GM12878 (cell line): ENCODE results near the gene GAS2L3. TPM values are rescaled to one million over a fixed set of nuclear protein-coding genes. Genes with fewer than 3 reads are reported as not detected.

ENCODE experiments used
- ATAC-seq: fragments of 200-7000 bp; cut with Tn5 transposase; 3 replicates; pipeline ENCODE4 v1.9.1; 2020; ENCODE audit warnings: mild to moderate bottlenecking, moderate library complexity
- BruUV-seq: library from RNA; stranded (reverse); fragments of 400-500 nt; replicated peaks from 2 replicates; lab custom pipeline; 2021; lab: Mats Ljungman, UMichigan
- CTCF ChIA-PET: fragments of 300-600 bp; sonication (Branson Sonifier 250); formaldehyde crosslinking; extraction: SDS; loops from one replicate; lab custom pipeline; 2021; ENCODE audit warnings: inconsistent platforms; lab: Yijun Ruan, JAX
- POLR2A ChIA-PET: fragments of 350-600 bp; formaldehyde crosslinking; extraction: SDS; loops from one replicate; lab custom pipeline; 2021; ENCODE audit warnings: inconsistent platforms; lab: Charles Lee
- RAD21 ChIA-PET: fragments of 300-600 bp; sonication (Branson Sonifier 250); formaldehyde crosslinking; loops from one replicate; lab custom pipeline; 2023; ENCODE audit warnings: antibody characterized with exemption; ENCODE audit not compliant: unreplicated experiment; lab: Charles Lee
- SMC1A ChIA-PET: fragments of 300-600 bp; sonication (Branson Sonifier 250); formaldehyde crosslinking; loops from one replicate; lab custom pipeline; 2023; ENCODE audit not compliant: unreplicated experiment, uncharacterized antibody; lab: Charles Lee
- DNase-seq: peaks from one replicate; pipeline ENCODE4 v3.0.0-alpha.2; 2011; ENCODE audit warnings: low read depth, low spot score
- FAIRE-seq: peaks from 3 replicates; lab custom pipeline; 2011; peaks lifted over from hg19 to GRCh38; lab: Jason Lieb, UNC
- H2AFZ ChIP-seq: 2 replicates; pipeline ENCODE4 v1.6.0; 2011; ENCODE audit warnings: low read depth, low read length, control low read depth; ENCODE audit not compliant: control insufficient read depth
- H3K27ac ChIP-seq: 2 replicates; pipeline ENCODE4 v1.5.1; 2011; ENCODE audit warnings: control low read depth; ENCODE audit not compliant: control insufficient read depth, insufficient read depth
- H3K27me3 ChIP-seq, 2 experiments: replicated peaks in 1 of 2; 2 replicates each; pipeline versions ENCODE4 v1.6.0 to v1.6.1; 2011; ENCODE audit warnings: low read length in 1 of 2; ENCODE audit not compliant: control insufficient read depth in 2 of 2, insufficient read depth in 2 of 2
- H3K36me3 ChIP-seq, 2 experiments: 2 replicates each; pipeline ENCODE4 v1.5.1; 2011; ENCODE audit warnings: low read length in 1 of 2; ENCODE audit not compliant: control insufficient read depth in 2 of 2, insufficient read depth in 2 of 2
- H3K4me1 ChIP-seq: 2 replicates; pipeline ENCODE4 v1.6.1; 2011; ENCODE audit warnings: mild to moderate bottlenecking, low read length, moderate library complexity, mixed read lengths; ENCODE audit not compliant: control insufficient read depth, insufficient read depth
- H3K4me2 ChIP-seq: 2 replicates; pipeline ENCODE4 v1.6.0; 2011; ENCODE audit warnings: control low read depth; ENCODE audit not compliant: control insufficient read depth, insufficient read depth
- H3K4me3 ChIP-seq: fragments of 200-600 bp; sonication (generic); 2 replicates; pipeline ENCODE4 v1.5.1; 2016
- H3K79me2 ChIP-seq: 2 replicates; pipeline ENCODE4 v1.6.0; 2011; ENCODE audit warnings: low read length; ENCODE audit not compliant: control insufficient read depth, insufficient read depth
- H3K9ac ChIP-seq: 2 replicates; pipeline ENCODE4 v1.8.0; 2011; ENCODE audit warnings: low read length, control low read depth, mixed read lengths; ENCODE audit not compliant: control insufficient read depth, insufficient read depth
- H3K9me3 ChIP-seq: replicated peaks from 3 replicates; pipeline ENCODE4 v1.5.1; 2011; ENCODE audit warnings: mild to moderate bottlenecking, low read length; ENCODE audit not compliant: control insufficient read depth, insufficient read depth
- H4K20me1 ChIP-seq: 2 replicates; pipeline ENCODE4 v1.6.0; 2011; ENCODE audit not compliant: control insufficient read depth, insufficient read depth
- CHD4 ChIP-seq: fragments of 200-600 bp; sonication (generic); IDR thresholded peaks from 2 replicates; pipeline ENCODE4 v1.6.1; 2016; ENCODE audit warnings: mild to moderate bottlenecking
- GATAD2B ChIP-seq: fragments of 450-650 bp; conservative IDR thresholded peaks from 2 replicates; pipeline ENCODE4 v1.6.1; 2017; ENCODE audit warnings: low read depth, mild to moderate bottlenecking, moderate library complexity
- KDM1A ChIP-seq: fragments of 200-600 bp; sonication (generic); IDR thresholded peaks from 2 replicates; pipeline ENCODE4 v1.6.1; 2016; ENCODE audit warnings: borderline replicate concordance
- LARP7 ChIP-seq: fragments of 450-650 bp; IDR thresholded peaks from 2 replicates; pipeline ENCODE4 v1.6.1; 2017; ENCODE audit warnings: mild to moderate bottlenecking
- MTA3 ChIP-seq: IDR thresholded peaks from 2 replicates; pipeline ENCODE4 v1.6.1; 2012; ENCODE audit warnings: low read length, inconsistent platforms, borderline replicate concordance
- PAX5 ChIP-seq: IDR thresholded peaks from 2 replicates; pipeline ENCODE4 v1.6.1; 2011; ENCODE audit warnings: low read depth, low read length, borderline replicate concordance
- POU2F2 ChIP-seq: IDR thresholded peaks from 3 replicates; pipeline ENCODE4 v1.6.1; 2011; ENCODE audit warnings: low read depth, mild to moderate bottlenecking, low read length, borderline replicate concordance
- SUZ12 ChIP-seq: fragments of 200-600 bp; sonication (generic); IDR thresholded peaks from one replicate; pipeline ENCODE4 v1.6.1; 2018; ENCODE audit warnings: antibody characterized with exemption, mild to moderate bottlenecking; ENCODE audit not compliant: unreplicated experiment
- YY1 ChIP-seq: IDR thresholded peaks from 2 replicates; pipeline ENCODE4 v1.6.1; 2011; ENCODE audit warnings: low read depth, mild to moderate bottlenecking, low read length
- ZSCAN29 ChIP-seq: fragments of 450-650 bp; IDR thresholded peaks from 2 replicates; pipeline ENCODE4 v1.6.1; 2017; ENCODE audit warnings: mild to moderate bottlenecking, moderate library complexity
- WGBS: methylation state at CpG from one replicate; pipeline ENCODE4 v1.1.6; 2016; ENCODE audit warnings: low lambda C conversion rate; ENCODE audit not compliant: insufficient replicate concordance, insufficient coverage; ENCODE audit errors: missing lambda C conversion rate; 5-methylcytosine and 5-hydroxymethylcytosine counted together
- in situ Hi-C: fragments of 300-500 bp; cut with MboI; formaldehyde crosslinking; loops from 9 replicates; pipeline ENCODE4 v1.14.3; 2018; ENCODE audit warnings: mixed read lengths
- intact Hi-C: fragments of 100-400 bp; cut with micrococcal nuclease; formaldehyde crosslinking; loops from one replicate; pipeline ENCODE4 v1.14.2; 2022; ENCODE audit not compliant: unreplicated experiment
- polyA plus RNA-seq, 11 experiments: library from polyadenylated mRNA; depleted of rRNA in 4 of 11; unstranded in 6 of 11; stranded (reverse) in 5 of 11; fragments of >200 nt; fragmentation: Nextera tagmentation in 4 of 11; fragmentation: Illumina TruSeq in 1 of 11; extraction: Ambion mirVana in 4 of 11; extraction: Trizol in 1 of 11; gene quantifications; 1 replicate in 1 of 11; 2 replicates in 10 of 11; pipeline versions ENCODE4 v1.2.1 to v1.2.3, GENCODE V29; 2011 to 2016; ENCODE audit warnings: inconsistent platforms in 2 of 11, missing spikeins in 2 of 11, low read depth in 1 of 11
- total RNA-seq, 4 experiments: library from RNA; depleted of rRNA in 3 of 4; stranded (reverse); fragments of >200 nt in 3 of 4; fragmentation: Illumina TruSeq in 1 of 4; extraction: Trizol in 1 of 4; gene quantifications; 2 replicates each; pipeline versions ENCODE4 v1.2.1 to v1.2.3, GENCODE V29; 2013 to 2021
- TF ChIP-seq, protein P1 (sequence below): fragments of 450-650 bp; IDR thresholded peaks from 2 replicates; pipeline ENCODE4 v1.6.1; 2018; ENCODE audit warnings: borderline replicate concordance, mild to moderate bottlenecking; ENCODE audit not compliant: partially characterized antibody
- TF ChIP-seq, protein P2 (sequence below): fragments of 450-650 bp; IDR thresholded peaks from 2 replicates; pipeline ENCODE4 v1.6.1; 2017; ENCODE audit warnings: antibody characterized with exemption, mild to moderate bottlenecking, moderate library complexity
- TF ChIP-seq, protein P3 (sequence below): IDR thresholded peaks from 2 replicates; pipeline ENCODE4 v1.6.1; 2012; ENCODE audit warnings: low read depth, low read length, improper control_type of control experiment
- TF ChIP-seq, protein P4 (sequence below): fragments of 450-650 bp; IDR thresholded peaks from 2 replicates; pipeline ENCODE4 v1.6.1; 2016; ENCODE audit warnings: mild to moderate bottlenecking

The GAS2L3 gene
- total and polyA plus RNA-seq, 10 of the 15 experiments (the other 5 are each of a cell fraction or from before 2014, with no cell fraction given) = 0.46 to 6.6 (median 2.4) TPM

DNA sequence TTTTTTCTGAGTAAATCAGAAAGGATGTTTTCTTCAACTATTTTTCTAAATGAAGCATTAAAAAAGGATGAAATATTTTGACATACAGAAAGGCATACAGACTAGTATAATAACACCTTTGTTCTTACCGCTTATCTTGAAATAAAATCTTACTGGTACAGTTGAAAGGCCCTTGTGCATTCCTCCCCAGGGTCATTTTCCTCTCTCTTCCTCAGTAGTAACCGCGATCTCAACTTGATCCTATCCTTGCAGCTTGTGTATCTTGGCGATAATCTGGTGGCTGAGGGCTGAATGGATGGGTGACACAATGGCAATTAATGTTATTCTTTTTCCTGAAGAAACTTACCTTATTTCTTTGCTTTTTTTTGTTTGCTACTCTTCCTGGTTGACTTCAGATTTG lies 18.5 kb downstream of the GAS2L3 start (continued):
- TF ChIP-seq, protein P1, sequence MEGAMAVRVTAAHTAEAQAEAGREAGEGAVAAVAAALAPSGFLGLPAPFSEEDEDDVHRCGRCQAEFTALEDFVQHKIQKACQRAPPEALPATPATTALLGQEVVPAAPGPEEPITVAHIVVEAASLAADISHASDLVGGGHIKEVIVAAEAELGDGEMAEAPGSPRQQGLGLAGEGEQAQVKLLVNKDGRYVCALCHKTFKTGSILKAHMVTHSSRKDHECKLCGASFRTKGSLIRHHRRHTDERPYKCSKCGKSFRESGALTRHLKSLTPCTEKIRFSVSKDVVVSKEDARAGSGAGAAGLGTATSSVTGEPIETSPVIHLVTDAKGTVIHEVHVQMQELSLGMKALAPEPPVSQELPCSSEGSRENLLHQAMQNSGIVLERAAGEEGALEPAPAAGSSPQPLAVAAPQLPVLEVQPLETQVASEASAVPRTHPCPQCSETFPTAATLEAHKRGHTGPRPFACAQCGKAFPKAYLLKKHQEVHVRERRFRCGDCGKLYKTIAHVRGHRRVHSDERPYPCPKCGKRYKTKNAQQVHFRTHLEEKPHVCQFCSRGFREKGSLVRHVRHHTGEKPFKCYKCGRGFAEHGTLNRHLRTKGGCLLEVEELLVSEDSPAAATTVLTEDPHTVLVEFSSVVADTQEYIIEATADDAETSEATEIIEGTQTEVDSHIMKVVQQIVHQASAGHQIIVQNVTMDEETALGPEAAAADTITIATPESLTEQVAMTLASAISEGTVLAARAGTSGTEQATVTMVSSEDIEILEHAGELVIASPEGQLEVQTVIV = no peak
- TF ChIP-seq PAX5 = no peak
- no peak for TF ChIP-seq ZSCAN29
- no peak for TF ChIP-seq POU2F2

DNA sequence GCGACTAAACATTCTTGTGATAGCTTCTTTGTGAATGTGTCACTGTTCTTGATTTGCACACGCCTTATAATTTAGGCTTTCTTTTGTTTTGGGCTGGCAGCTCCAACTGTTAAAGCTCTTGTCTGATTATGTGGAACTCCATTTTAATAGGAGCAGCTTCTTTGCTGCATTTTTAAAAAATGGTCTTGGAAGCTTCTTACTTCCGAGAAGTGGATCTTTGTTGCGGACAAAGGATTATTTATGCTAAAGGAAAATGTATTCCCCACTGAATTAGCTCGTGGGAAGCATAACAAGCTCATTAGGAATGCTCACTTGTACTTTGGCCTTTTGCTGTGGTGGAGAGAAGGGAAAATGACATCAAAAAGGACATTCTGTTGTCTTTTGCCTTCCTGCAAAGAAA lies 20.0 kb downstream of the GAS2L3 start:
- Histone ChIP-seq H2AFZ (no peak overlapping the region), H3K79me2 (no peaks in the 10 kb centered on the region), H3K27ac (no peak overlapping the region), H4K20me1 (no peaks in the 10 kb centered on the region), H3K4me3 (no peak overlapping the region), H3K9ac (no peak overlapping the region), H3K4me2 (no peak overlapping the region), H3K4me1 (no peaks in the 10 kb centered on the region), H3K9me3 (no peaks in the 10 kb centered on the region), H3K36me3 (no peaks in the 10 kb centered on the region), H3K27me3 (no peaks in the 10 kb centered on the region)
- DNase-seq (no peak), FAIRE-seq (no peak), ATAC-seq (no peak)
- WGBS = 65% methylated on average over 5 of the region's 5 CpGs
- intact Hi-C loops = no loop called here
- ChIA-PET POLR2A (interaction anchor here (0.8 to 1.0 kb wide), 2 partner anchors 9 to 10 kb away, joined by 3 to 4 read pairs; no protein-coding TSS in a partner anchor), RAD21 (interaction anchor here (0.8 to 2.0 kb wide), 4 partner anchors 17 to 79 kb away, joined by 3 to 6 read pairs (median 4); no protein-coding TSS in a partner anchor), SMC1A (interaction anchor here (0.8 to 1.7 kb wide), 8 partner anchors 12 to 105 kb away, joined by 3 to 7 read pairs (median 4); no protein-coding TSS in a partner anchor), CTCF (interaction anchor here (1.1 to 2.1 kb wide), 6 partner anchors 10 to 79 kb away, joined by 3 to 7 read pairs (median 4); no protein-coding TSS in a partner anchor)
- no TSS peak for BruUV-seq
- in situ Hi-C loops = no loop called here
- TF ChIP-seq LARP7 = no peak
- TF ChIP-seq, protein P2, sequence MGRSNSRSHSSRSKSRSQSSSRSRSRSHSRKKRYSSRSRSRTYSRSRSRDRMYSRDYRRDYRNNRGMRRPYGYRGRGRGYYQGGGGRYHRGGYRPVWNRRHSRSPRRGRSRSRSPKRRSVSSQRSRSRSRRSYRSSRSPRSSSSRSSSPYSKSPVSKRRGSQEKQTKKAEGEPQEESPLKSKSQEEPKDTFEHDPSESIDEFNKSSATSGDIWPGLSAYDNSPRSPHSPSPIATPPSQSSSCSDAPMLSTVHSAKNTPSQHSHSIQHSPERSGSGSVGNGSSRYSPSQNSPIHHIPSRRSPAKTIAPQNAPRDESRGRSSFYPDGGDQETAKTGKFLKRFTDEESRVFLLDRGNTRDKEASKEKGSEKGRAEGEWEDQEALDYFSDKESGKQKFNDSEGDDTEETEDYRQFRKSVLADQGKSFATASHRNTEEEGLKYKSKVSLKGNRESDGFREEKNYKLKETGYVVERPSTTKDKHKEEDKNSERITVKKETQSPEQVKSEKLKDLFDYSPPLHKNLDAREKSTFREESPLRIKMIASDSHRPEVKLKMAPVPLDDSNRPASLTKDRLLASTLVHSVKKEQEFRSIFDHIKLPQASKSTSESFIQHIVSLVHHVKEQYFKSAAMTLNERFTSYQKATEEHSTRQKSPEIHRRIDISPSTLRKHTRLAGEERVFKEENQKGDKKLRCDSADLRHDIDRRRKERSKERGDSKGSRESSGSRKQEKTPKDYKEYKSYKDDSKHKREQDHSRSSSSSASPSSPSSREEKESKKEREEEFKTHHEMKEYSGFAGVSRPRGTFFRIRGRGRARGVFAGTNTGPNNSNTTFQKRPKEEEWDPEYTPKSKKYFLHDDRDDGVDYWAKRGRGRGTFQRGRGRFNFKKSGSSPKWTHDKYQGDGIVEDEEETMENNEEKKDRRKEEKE = no peak
- TF ChIP-seq KDM1A = no peak
- TF ChIP-seq YY1 = no peak
- TF ChIP-seq SUZ12 = no peak
- no peak for TF ChIP-seq MTA3
- TF ChIP-seq, protein P3, sequence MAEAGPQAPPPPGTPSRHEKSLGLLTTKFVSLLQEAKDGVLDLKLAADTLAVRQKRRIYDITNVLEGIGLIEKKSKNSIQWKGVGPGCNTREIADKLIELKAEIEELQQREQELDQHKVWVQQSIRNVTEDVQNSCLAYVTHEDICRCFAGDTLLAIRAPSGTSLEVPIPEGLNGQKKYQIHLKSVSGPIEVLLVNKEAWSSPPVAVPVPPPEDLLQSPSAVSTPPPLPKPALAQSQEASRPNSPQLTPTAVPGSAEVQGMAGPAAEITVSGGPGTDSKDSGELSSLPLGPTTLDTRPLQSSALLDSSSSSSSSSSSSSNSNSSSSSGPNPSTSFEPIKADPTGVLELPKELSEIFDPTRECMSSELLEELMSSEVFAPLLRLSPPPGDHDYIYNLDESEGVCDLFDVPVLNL = no peak
- TF ChIP-seq, protein P4, sequence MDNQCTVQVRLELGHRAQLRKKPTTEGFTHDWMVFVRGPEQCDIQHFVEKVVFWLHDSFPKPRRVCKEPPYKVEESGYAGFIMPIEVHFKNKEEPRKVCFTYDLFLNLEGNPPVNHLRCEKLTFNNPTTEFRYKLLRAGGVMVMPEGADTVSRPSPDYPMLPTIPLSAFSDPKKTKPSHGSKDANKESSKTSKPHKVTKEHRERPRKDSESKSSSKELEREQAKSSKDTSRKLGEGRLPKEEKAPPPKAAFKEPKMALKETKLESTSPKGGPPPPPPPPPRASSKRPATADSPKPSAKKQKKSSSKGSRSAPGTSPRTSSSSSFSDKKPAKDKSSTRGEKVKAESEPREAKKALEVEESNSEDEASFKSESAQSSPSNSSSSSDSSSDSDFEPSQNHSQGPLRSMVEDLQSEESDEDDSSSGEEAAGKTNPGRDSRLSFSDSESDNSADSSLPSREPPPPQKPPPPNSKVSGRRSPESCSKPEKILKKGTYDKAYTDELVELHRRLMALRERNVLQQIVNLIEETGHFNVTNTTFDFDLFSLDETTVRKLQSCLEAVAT = no peak
- no peak for TF ChIP-seq POU2F2
- TF ChIP-seq CHD4 = no peak
- no peak for TF ChIP-seq GATAD2B
